Endodermal cell (in vitro differentiated cells): ENCODE data around the gene AJAP1. TPM values are rescaled to one million over a fixed set of nuclear protein-coding genes. Genes with fewer than 3 reads are reported as not detected.

ENCODE experiments used
- DNase-seq: peaks from one replicate; pipeline ENCODE4 v3.0.0-alpha.2; 2017
- H3K27ac ChIP-seq: 2 replicates; pipeline ENCODE4 v1.5.1; 2013; ENCODE audit warnings: mild to moderate bottlenecking, low read depth, low read length, moderate library complexity
- H3K27me3 ChIP-seq: 2 replicates; pipeline ENCODE4 v1.6.1; 2013; ENCODE audit warnings: mild to moderate bottlenecking, low read length, moderate library complexity; ENCODE audit not compliant: insufficient read depth, control insufficient read depth, poor library complexity, severe bottlenecking
- H3K36me3 ChIP-seq: 2 replicates; pipeline ENCODE4 v1.7.0; 2013; ENCODE audit warnings: mild to moderate bottlenecking, low read length, moderate library complexity; ENCODE audit not compliant: control insufficient read depth, insufficient read depth
- H3K4me1 ChIP-seq: one replicate; pipeline ENCODE4 v1.7.0; 2013; ENCODE audit warnings: low read length; ENCODE audit not compliant: control insufficient read depth, insufficient read depth
- H3K4me3 ChIP-seq: 2 replicates; pipeline ENCODE4 v1.5.1; 2013; ENCODE audit warnings: mild to moderate bottlenecking, low read length, moderate library complexity
- H3K9ac ChIP-seq: 2 replicates; pipeline ENCODE4 v1.6.1; 2013; ENCODE audit warnings: mild to moderate bottlenecking, low read length, moderate library complexity; ENCODE audit not compliant: poor library complexity, severe bottlenecking; ENCODE audit errors: extremely low read depth
- H3K9me3 ChIP-seq: 2 replicates; pipeline ENCODE4 v1.6.1; 2013; ENCODE audit warnings: mild to moderate bottlenecking, low read length, moderate library complexity; ENCODE audit not compliant: control insufficient read depth
- H3K27ac Mint-ChIP-seq: 2 replicates; pipeline ENCODE4 v1.8.0; 2020; ENCODE audit warnings: mixed read lengths
- H3K27me3 Mint-ChIP-seq: 2 replicates; pipeline ENCODE4 v1.8.0; 2021; ENCODE audit warnings: mild to moderate bottlenecking, mixed read lengths; ENCODE audit not compliant: insufficient read depth
- H3K36me3 Mint-ChIP-seq: 2 replicates; pipeline ENCODE4 v1.8.0; 2020; ENCODE audit warnings: low read depth, mixed read lengths
- H3K4me1 Mint-ChIP-seq: 2 replicates; pipeline ENCODE4 v1.8.0; 2020; ENCODE audit warnings: mixed read lengths
- H3K4me3 Mint-ChIP-seq: 2 replicates; pipeline ENCODE4 v1.8.0; 2020; ENCODE audit warnings: mild to moderate bottlenecking, moderate library complexity, mixed read lengths
- H3K9me3 Mint-ChIP-seq: 2 replicates; pipeline ENCODE4 v1.8.0; 2020; ENCODE audit warnings: mild to moderate bottlenecking, mixed read lengths
- WGBS, 2 experiments: methylation state at CpG; one replicate each; pipeline versions ENCODE4 v1.1.5 to v1.1.7; 2013; ENCODE audit warnings: missing lambda C conversion rate in 2 of 2, mixed read lengths in 1 of 2; ENCODE audit not compliant: insufficient coverage in 1 of 2, insufficient read length in 1 of 2; 5-methylcytosine and 5-hydroxymethylcytosine counted together
- total RNA-seq, 2 donors: library from RNA; stranded (reverse); fragmentation: NEBNext Ultra II Directional in 1 of 2; extraction: Animal tissue kit (Norgen Biotek cat#: 25700) in 1 of 2; gene quantifications; 2 replicates in 1 of 2; 3 replicates in 1 of 2; pipeline ENCODE4 v1.2.1, GENCODE V29; 2021
- TF ChIP-seq, protein P1 (sequence below): fragments of 200-600 bp; sonication (generic); conservative IDR thresholded peaks from 2 replicates; pipeline ENCODE4 v1.5.0; 2021; ENCODE audit warnings: antibody characterized with exemption, mild to moderate bottlenecking

Gene AJAP1
- total RNA-seq, 2 donors from 2014 or later, result 19.4 to 22.1 TPM

DNA sequence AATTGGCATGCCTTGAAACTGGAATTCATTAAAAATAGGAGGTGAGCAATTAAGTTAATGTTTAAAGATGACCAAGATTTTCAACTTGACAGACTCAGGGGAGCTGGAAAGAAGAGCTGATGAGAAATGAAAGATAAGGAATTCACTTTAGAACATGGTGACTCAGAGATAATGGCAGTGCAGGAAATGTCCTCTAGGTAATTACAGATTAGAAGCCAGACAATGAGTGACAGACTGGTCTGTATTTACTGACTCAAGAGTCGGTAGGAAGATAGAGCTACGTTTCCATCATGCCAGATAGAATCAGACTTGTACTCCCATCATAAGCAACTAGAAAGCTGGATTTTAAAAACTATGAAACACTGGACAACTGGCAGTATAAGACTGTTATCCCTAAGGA lies 151.6 kb downstream of the AJAP1 start:
- Histone ChIP-seq H3K9me3 (peaks cover 62% of the 10 kb centered on the region), H3K4me3 (peak overlapping the region; percentile 54), H3K9ac (no peak overlapping the region), H3K36me3 (no peaks in the 10 kb centered on the region), H3K4me1 (peaks cover 21% of the 10 kb centered on the region), H3K27ac (no peak overlapping the region), H3K27me3 (peaks cover 6% of the 10 kb centered on the region)
- peaks cover 14% of the 10 kb centered on the region for H3K36me3 Mint-ChIP-seq
- H3K9me3 Mint-ChIP-seq, result peaks cover 66% of the 10 kb centered on the region
- WGBS, 2 experiments, result 34% methylated on average over 2 of the region's 2 CpGs; no CpG with 5 or more reads in 1 of the 2 experiments
- DNase-seq, result no peak
- peaks cover 19% of the 10 kb centered on the region for H3K27me3 Mint-ChIP-seq
- peak overlapping the region; percentile 48 for H3K27ac Mint-ChIP-seq
- H3K4me3 Mint-ChIP-seq, result no peak overlapping the region
- peaks cover 35% of the 10 kb centered on the region for H3K4me1 Mint-ChIP-seq
- TF ChIP-seq, protein P1, sequence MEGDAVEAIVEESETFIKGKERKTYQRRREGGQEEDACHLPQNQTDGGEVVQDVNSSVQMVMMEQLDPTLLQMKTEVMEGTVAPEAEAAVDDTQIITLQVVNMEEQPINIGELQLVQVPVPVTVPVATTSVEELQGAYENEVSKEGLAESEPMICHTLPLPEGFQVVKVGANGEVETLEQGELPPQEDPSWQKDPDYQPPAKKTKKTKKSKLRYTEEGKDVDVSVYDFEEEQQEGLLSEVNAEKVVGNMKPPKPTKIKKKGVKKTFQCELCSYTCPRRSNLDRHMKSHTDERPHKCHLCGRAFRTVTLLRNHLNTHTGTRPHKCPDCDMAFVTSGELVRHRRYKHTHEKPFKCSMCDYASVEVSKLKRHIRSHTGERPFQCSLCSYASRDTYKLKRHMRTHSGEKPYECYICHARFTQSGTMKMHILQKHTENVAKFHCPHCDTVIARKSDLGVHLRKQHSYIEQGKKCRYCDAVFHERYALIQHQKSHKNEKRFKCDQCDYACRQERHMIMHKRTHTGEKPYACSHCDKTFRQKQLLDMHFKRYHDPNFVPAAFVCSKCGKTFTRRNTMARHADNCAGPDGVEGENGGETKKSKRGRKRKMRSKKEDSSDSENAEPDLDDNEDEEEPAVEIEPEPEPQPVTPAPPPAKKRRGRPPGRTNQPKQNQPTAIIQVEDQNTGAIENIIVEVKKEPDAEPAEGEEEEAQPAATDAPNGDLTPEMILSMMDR, result no peak

DNA sequence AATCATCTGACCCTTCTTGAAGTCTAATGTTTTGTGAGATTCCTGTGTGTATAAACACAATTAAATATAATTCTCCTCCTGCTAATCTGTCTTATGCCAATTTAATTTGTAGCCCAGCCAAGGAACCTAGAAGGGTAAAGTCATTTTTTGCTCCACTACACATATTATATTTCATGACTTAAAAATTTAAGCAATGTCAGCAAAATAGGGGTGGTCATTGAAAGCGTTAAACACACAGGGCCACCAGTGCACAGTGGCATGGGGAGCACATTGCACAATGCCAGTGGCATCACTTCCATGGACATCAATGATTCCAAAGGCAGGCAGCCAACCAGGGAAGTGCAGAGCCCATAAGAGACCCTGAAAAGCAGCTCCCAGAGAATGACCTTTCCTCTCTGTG lies 166.1 kb downstream of the AJAP1 start:
- 95 to 100% methylated on average over 1 of the region's 1 CpG for WGBS, 2 experiments
- Histone ChIP-seq H3K27ac (no peak overlapping the region), H3K9me3 (peaks cover 41% of the 10 kb centered on the region), H3K4me3 (no peak overlapping the region), H3K9ac (no peak overlapping the region), H3K27me3 (no peaks in the 10 kb centered on the region), H3K36me3 (no peaks in the 10 kb centered on the region), H3K4me1 (no peaks in the 10 kb centered on the region)
- Mint-ChIP-seq H3K4me1 (peaks cover 3% of the 10 kb centered on the region), H3K36me3 (peaks cover 6% of the 10 kb centered on the region), H3K9me3 (peaks cover 49% of the 10 kb centered on the region), H3K27ac (no peak overlapping the region), H3K4me3 (no peak overlapping the region), H3K27me3 (peaks cover 12% of the 10 kb centered on the region)
- TF ChIP-seq, protein P1, result no peak
- DNase-seq, result no peak

DNA sequence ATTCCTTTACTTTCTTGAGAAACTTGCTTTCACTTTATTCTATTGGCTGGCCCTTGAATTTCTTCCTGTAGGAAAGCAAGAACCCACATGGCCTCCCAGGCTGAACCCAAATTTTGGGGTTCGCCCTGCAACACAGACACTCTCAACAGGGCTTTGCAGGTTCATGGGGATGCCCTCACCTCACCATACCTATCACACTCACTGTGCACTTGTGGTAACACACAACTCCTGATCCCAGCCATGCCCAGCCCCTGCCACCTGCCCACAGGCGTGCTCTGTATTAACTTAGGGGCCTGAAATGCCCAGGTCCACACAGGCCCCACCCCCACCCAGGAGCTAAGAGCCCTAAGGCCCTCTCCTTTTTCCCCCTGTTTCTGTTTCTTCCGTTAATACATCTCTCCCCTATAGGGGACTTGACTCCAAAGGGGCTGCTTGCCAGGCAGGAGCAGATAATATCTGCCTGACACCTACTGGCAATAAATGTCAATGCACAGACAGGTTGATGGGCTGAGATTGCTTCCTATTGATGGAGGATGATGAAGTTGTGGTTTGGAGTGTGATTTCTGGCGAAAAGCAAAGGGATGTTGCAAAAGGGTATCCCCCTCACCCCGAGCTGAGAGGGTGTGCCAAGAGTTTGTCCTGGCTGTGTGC lies 171.5 kb downstream of the AJAP1 start:
- no peak overlapping the region for H3K27ac Mint-ChIP-seq
- H3K9me3 Mint-ChIP-seq, result peaks cover 16% of the 10 kb centered on the region
- peak; percentile 75 for DNase-seq

More for the DNA sequence above, 171.5 kb downstream of the AJAP1 start:
- Mint-ChIP-seq H3K4me1 (peaks cover 6% of the 10 kb centered on the region), H3K4me3 (no peak overlapping the region), H3K27me3 (peaks cover 21% of the 10 kb centered on the region), H3K36me3 (peaks cover 2% of the 10 kb centered on the region)
- Histone ChIP-seq H3K9me3 (peaks cover 14% of the 10 kb centered on the region), H3K4me1 (no peaks in the 10 kb centered on the region), H3K27me3 (no peaks in the 10 kb centered on the region), H3K36me3 (no peaks in the 10 kb centered on the region), H3K4me3 (no peak overlapping the region), H3K27ac (no peak overlapping the region), H3K9ac (no peak overlapping the region)
- 51 to 62% methylated on average over 2 to 5 of the region's 5 CpGs for WGBS, 2 experiments
- TF ChIP-seq, protein P1, result peak; percentile 79
